Measurements from ENCODE around the gene OPN1MW2. TPM values are rescaled to one million over a fixed set of nuclear protein-coding genes. Genes with fewer than 3 reads are reported as not detected.
"Not testable (repeated sequence)": the region's sequence is repeated elsewhere in the genome, so short reads cannot be mapped to it uniquely, and the experiment has no call there.

The OPN1MW2 gene
- total RNA-seq, result not detected in 2 replicates

- DNase-seq (ENCODE audit: low read depth), result not testable (repeated sequence)
Measured at GRCh38 chrX:154219456-154219855, at the start of gene OPN1MW2. OPN1MW2 (plus strand) TSS chrX:154219756; CDS start chrX:154219816, 60 bp downstream.

- DNase-seq (ENCODE audit: low read depth), result not testable (repeated sequence)
Measured at GRCh38 chrX:154172535-154172943, 47.0 kb upstream of the OPN1MW2 start.

- not testable (repeated sequence) for DNase-seq (ENCODE audit: low read depth)
Measured at GRCh38 chrX:154174356-154174755, 45.2 kb upstream of the OPN1MW2 start.

- DNase-seq (ENCODE audit: low read depth), result not testable (repeated sequence)
Measured at GRCh38 chrX:154182296-154182695, 37.3 kb upstream of the OPN1MW2 start, which contains the start of gene OPN1MW. OPN1MW (plus strand) TSS chrX:154182596; CDS start chrX:154182678, 82 bp downstream.

- not testable (repeated sequence) for DNase-seq (ENCODE audit: low read depth)
Measured at GRCh38 chrX:154183794-154184193, 35.8 kb upstream of the OPN1MW2 start.

GRCh38 chrX:154192846-154193245 is 26.7 kb upstream of the OPN1MW2 start:
- DNase-seq (ENCODE audit: low read depth), result not testable (repeated sequence)

GRCh38 chrX:154194316-154194715 is 25.2 kb upstream of the OPN1MW2 start:
- not testable (repeated sequence) for DNase-seq (ENCODE audit: low read depth)

GRCh38 chrX:154196466-154196865 is 23.1 kb upstream of the OPN1MW2 start:
- not testable (repeated sequence) for DNase-seq (ENCODE audit: low read depth)

GRCh38 chrX:154209670-154210418 is 9.7 kb upstream of the OPN1MW2 start:
- DNase-seq (ENCODE audit: low read depth), result not testable (repeated sequence)

- not testable (repeated sequence) for DNase-seq (ENCODE audit: low read depth)
Measured at GRCh38 chrX:154211057-154211456, 8.5 kb upstream of the OPN1MW2 start.

- not testable (repeated sequence) for DNase-seq (ENCODE audit: low read depth)
Measured at GRCh38 chrX:154211499-154211898, 8.1 kb upstream of the OPN1MW2 start.

- not testable (repeated sequence) for DNase-seq (ENCODE audit: low read depth)
Measured at GRCh38 chrX:154225292-154225691, 5.7 kb downstream of the OPN1MW2 start.

GRCh38 chrX:154226706-154227105 is 7.2 kb downstream of the OPN1MW2 start:
- not testable (repeated sequence) for DNase-seq (ENCODE audit: low read depth)

- not testable (repeated sequence) for DNase-seq (ENCODE audit: low read depth)
Measured at GRCh38 chrX:154231443-154231842, 11.9 kb downstream of the OPN1MW2 start.

GRCh38 chrX:154233620-154234019 is 14.1 kb downstream of the OPN1MW2 start:
- not testable (repeated sequence) for DNase-seq (ENCODE audit: low read depth)

GRCh38 chrX:154238939-154239559 is 19.5 kb downstream of the OPN1MW2 start:
- DNase-seq (ENCODE audit: low read depth), result not testable (repeated sequence)

GRCh38 chrX:154239982-154240503 is 20.5 kb downstream of the OPN1MW2 start:
- not testable (repeated sequence) for DNase-seq (ENCODE audit: low read depth)

- DNase-seq (ENCODE audit: low read depth), result not testable (repeated sequence)
Measured at GRCh38 chrX:154247377-154248045, 28.0 kb downstream of the OPN1MW2 start.

GRCh38 chrX:154248076-154248475 is 28.5 kb downstream of the OPN1MW2 start:
- not testable (repeated sequence) for DNase-seq (ENCODE audit: low read depth)

GRCh38 chrX:154257282-154257681 is 37.7 kb downstream of the OPN1MW2 start, which contains the start of gene OPN1MW3:
OPN1MW3 (plus strand) TSS chrX:154257582; CDS start chrX:154257620, 38 bp downstream.
- not testable (repeated sequence) for DNase-seq (ENCODE audit: low read depth)

GRCh38 chrX:154258711-154259110 is 39.2 kb downstream of the OPN1MW2 start:
- DNase-seq (ENCODE audit: low read depth), result not testable (repeated sequence)

GRCh38 chrX:154263072-154263471 is 43.5 kb downstream of the OPN1MW2 start:
- not testable (repeated sequence) for DNase-seq (ENCODE audit: low read depth)

Data from renal cortical epithelial cell (primary cell).